Keratinocyte (primary cell): ENCODE measurements around the gene DAB1. TPM values are rescaled to one million over a fixed set of nuclear protein-coding genes. Genes with fewer than 3 reads are reported as not detected.

Experiments used
- DNase-seq: peaks from one replicate; pipeline ENCODE4 v3.0.0-alpha.2; 2011; ENCODE audit warnings: low read depth, missing footprints, low spot score
- FAIRE-seq: peaks from 2 replicates; lab custom pipeline; 2011; peaks lifted over from hg19 to GRCh38; lab: Jason Lieb, UNC
- H2AFZ ChIP-seq: 2 replicates; pipeline ENCODE4 v1.6.0; 2012; ENCODE audit warnings: low read length, control low read depth, inconsistent platforms; ENCODE audit not compliant: control insufficient read depth
- H3K27ac ChIP-seq: 2 replicates; pipeline ENCODE4 v1.5.1; 2011; ENCODE audit warnings: low read length; ENCODE audit not compliant: control insufficient read depth, insufficient read depth
- H3K27me3 ChIP-seq: 3 replicates; pipeline ENCODE4 v1.6.0; 2011; ENCODE audit warnings: low read length; ENCODE audit not compliant: control insufficient read depth, insufficient read depth; ENCODE audit errors: extremely low read depth
- H3K36me3 ChIP-seq, 2 experiments: 2 replicates in 1 of 2; 3 replicates in 1 of 2; pipeline ENCODE4 v1.5.1; 2011; ENCODE audit warnings: low read length in 2 of 2, mild to moderate bottlenecking in 1 of 2; ENCODE audit not compliant: control insufficient read depth in 2 of 2, insufficient read depth in 2 of 2; ENCODE audit errors: extremely low read depth in 1 of 2
- H3K4me1 ChIP-seq: 3 replicates; pipeline ENCODE4 v1.5.1; 2011; ENCODE audit warnings: low read length; ENCODE audit not compliant: control insufficient read depth, insufficient read depth; ENCODE audit errors: extremely low read depth
- H3K4me2 ChIP-seq: 3 replicates; pipeline ENCODE4 v1.6.0; 2011; ENCODE audit warnings: low read depth, low read length; ENCODE audit not compliant: control insufficient read depth, insufficient read depth; ENCODE audit errors: extremely low read depth
- H3K4me3 ChIP-seq, 3 experiments: fragments of 200-600 bp in 1 of 3; sonication (generic) in 1 of 3; 2 replicates in 2 of 3; 3 replicates in 1 of 3; pipeline ENCODE4 v1.5.1; 2011 to 2016; ENCODE audit warnings: low read length in 3 of 3, mild to moderate bottlenecking in 3 of 3, control low read depth in 2 of 3, inconsistent platforms in 1 of 3, low read depth in 1 of 3, mixed read lengths in 1 of 3, mixed run types in 1 of 3, moderate library complexity in 1 of 3; ENCODE audit not compliant: control insufficient read depth in 2 of 3, insufficient read depth in 2 of 3; ENCODE audit errors: extremely low read depth in 1 of 3
- H3K79me2 ChIP-seq: 2 replicates; pipeline ENCODE4 v1.6.0; 2012; ENCODE audit warnings: low read length; ENCODE audit not compliant: control insufficient read depth, insufficient read depth
- H3K9ac ChIP-seq: 3 replicates; pipeline ENCODE4 v1.6.0; 2011; ENCODE audit warnings: low read length; ENCODE audit not compliant: control insufficient read depth, insufficient read depth; ENCODE audit errors: extremely low read depth
- H3K9me1 ChIP-seq: 3 replicates; pipeline ENCODE4 v1.6.0; 2011; ENCODE audit warnings: low read length; ENCODE audit not compliant: control insufficient read depth, insufficient read depth; ENCODE audit errors: extremely low read depth
- H3K9me3 ChIP-seq: 2 replicates; pipeline ENCODE4 v1.5.1; 2012; ENCODE audit warnings: low read depth, low read length; ENCODE audit not compliant: control insufficient read depth
- H4K20me1 ChIP-seq: 3 replicates; pipeline ENCODE4 v1.6.0; 2011; ENCODE audit warnings: low read length; ENCODE audit not compliant: control insufficient read depth, insufficient read depth; ENCODE audit errors: extremely low read depth
- CTCF ChIP-seq, 3 experiments: IDR thresholded peaks in 1 of 3; conservative IDR thresholded peaks in 1 of 3; optimal IDR thresholded peaks in 1 of 3; 2 replicates in 2 of 3; 3 replicates in 1 of 3; pipeline versions ENCODE3 to v1.5.1; 2011; ENCODE audit warnings: low read length in 3 of 3, mild to moderate bottlenecking in 3 of 3, moderate library complexity in 2 of 3, control low read depth in 1 of 3, inconsistent platforms in 1 of 3; ENCODE audit not compliant: insufficient read depth in 2 of 3; ENCODE audit errors: extremely low read depth in 1 of 3
- EZH2 ChIP-seq: IDR thresholded peaks from one replicate; pipeline ENCODE4 v1.6.1; 2012; ENCODE audit warnings: inconsistent platforms, mild to moderate bottlenecking, low read length, moderate library complexity
- dilution Hi-C: fragments of 300-500 bp; cut with MboI; formaldehyde crosslinking; loops from one replicate; pipeline ENCODE4 v1.7.0; 2020; ENCODE audit warnings: low sequenced_read_pairs; ENCODE audit not compliant: extremely low pct_ligation_motif_present
- polyA plus RNA-seq, 5 experiments: library from polyadenylated mRNA; depleted of rRNA in 3 of 5; stranded (reverse) in 3 of 5; stranded (forward) in 1 of 5; unstranded in 1 of 5; fragments of >200 nt; gene quantifications; 1 replicate in 1 of 5; 2 replicates in 3 of 5; 3 replicates in 1 of 5; pipeline versions ENCODE4 v1.2.1 to v1.2.3, GENCODE V29; 2011 to 2012; ENCODE audit warnings: missing spikeins in 2 of 5, low read depth in 1 of 5, low replicate concordance in 1 of 5

Gene DAB1
- polyA plus RNA-seq, 1 donor (not counting 4 experiments of a cell fraction or from before 2014, with no cell fraction given) = 0.01 TPM

- H3K9me3 ChIP-seq = no peaks in the 10 kb centered on the region
- DNase-seq = no peak
- H3K36me3 ChIP-seq = no peaks in the 10 kb centered on the region
- no peak overlapping the region for H3K4me2 ChIP-seq
- no peak overlapping the region for H3K4me3 ChIP-seq
- no peak overlapping the region for H2AFZ ChIP-seq
- no peaks in the 10 kb centered on the region for H4K20me1 ChIP-seq
- peaks cover 15% of the 10 kb centered on the region for H3K4me1 ChIP-seq
- no peaks in the 10 kb centered on the region for H3K27me3 ChIP-seq
- dilution Hi-C loops = no loop called here
- H3K9ac ChIP-seq = no peak overlapping the region
- peak; percentile 44 for FAIRE-seq
- H3K27ac ChIP-seq = no peak overlapping the region
- TF ChIP-seq EZH2 = no peak
- TF ChIP-seq CTCF (optimal IDR thresholded peaks at IDR 0.05 in 1 of 3, IDR thresholded peaks at IDR 0.05 in 1 of 3, conservative IDR thresholded peaks at IDR 0.05 in 1 of 3; ENCODE audit: extremely low read depth in 1 of 3, insufficient read depth in 2 of 3, low read length in 3 of 3) = no peak
- H3K9me1 ChIP-seq = no peaks in the 10 kb centered on the region
- H3K79me2 ChIP-seq = no peaks in the 10 kb centered on the region
Observed at GRCh38 chr1:57102561-57103326, 321.1 kb downstream of the DAB1 start.

- H3K9ac ChIP-seq = no peak overlapping the region
- no peaks in the 10 kb centered on the region for H4K20me1 ChIP-seq
- H3K4me1 ChIP-seq = peaks cover 15% of the 10 kb centered on the region
- TF ChIP-seq CTCF (optimal IDR thresholded peaks at IDR 0.05 in 1 of 3, IDR thresholded peaks at IDR 0.05 in 1 of 3, conservative IDR thresholded peaks at IDR 0.05 in 1 of 3; ENCODE audit: extremely low read depth in 1 of 3, insufficient read depth in 2 of 3, low read length in 3 of 3) = no peak
- no peak for TF ChIP-seq EZH2
- no peaks in the 10 kb centered on the region for H3K36me3 ChIP-seq
- H3K27ac ChIP-seq = no peak overlapping the region
- no peaks in the 10 kb centered on the region for H3K9me3 ChIP-seq
- no peaks in the 10 kb centered on the region for H3K79me2 ChIP-seq
- H3K4me3 ChIP-seq = no peak overlapping the region
- FAIRE-seq (peak; percentile 52), DNase-seq (no peak)
- no peaks in the 10 kb centered on the region for H3K9me1 ChIP-seq
- peak overlapping the region; percentile 49 for H3K4me2 ChIP-seq
- H3K27me3 ChIP-seq = no peaks in the 10 kb centered on the region
- peak overlapping the region; percentile 26 for H2AFZ ChIP-seq
- dilution Hi-C loops = no loop called here
Observed at GRCh38 chr1:57101209-57101608, 322.7 kb downstream of the DAB1 start.
